Measurements from ENCODE around the gene ACE.

Gene ACE

DNA sequence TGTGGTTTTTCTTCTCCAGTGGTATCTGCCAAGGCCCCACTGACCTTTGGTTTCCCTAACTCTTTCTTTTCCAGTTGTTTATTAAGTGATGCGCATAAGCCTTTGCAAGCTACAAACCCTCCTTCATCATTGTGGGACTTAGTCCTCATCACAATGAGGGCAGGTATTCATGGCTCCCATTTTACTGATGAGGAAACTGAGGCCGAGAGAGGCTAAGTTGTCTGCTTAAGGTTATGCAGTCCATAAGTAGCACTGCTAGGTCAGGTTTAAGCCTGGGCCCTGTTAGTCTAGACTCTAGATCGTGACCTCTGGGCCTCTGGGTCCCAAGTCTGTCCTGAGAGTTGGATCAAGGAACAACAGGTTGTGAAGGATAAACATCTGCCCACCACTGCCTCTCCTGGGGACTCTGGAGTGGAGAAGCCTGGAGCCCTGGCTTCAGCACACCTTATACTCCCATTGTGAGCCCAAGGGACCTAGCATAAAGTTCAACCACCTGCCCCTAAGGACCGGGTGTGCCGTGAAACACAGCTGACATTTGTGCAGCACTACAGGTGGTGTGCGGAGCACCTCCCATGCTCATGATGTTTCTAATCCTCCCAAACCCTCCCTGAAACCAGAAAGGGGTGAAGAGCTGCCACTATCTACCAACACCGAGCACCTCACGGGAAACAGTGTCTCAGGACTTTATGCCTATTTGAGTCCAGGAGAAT lies 41.1 kb downstream of the ACE start:
- DNase-seq = no peak

DNA sequence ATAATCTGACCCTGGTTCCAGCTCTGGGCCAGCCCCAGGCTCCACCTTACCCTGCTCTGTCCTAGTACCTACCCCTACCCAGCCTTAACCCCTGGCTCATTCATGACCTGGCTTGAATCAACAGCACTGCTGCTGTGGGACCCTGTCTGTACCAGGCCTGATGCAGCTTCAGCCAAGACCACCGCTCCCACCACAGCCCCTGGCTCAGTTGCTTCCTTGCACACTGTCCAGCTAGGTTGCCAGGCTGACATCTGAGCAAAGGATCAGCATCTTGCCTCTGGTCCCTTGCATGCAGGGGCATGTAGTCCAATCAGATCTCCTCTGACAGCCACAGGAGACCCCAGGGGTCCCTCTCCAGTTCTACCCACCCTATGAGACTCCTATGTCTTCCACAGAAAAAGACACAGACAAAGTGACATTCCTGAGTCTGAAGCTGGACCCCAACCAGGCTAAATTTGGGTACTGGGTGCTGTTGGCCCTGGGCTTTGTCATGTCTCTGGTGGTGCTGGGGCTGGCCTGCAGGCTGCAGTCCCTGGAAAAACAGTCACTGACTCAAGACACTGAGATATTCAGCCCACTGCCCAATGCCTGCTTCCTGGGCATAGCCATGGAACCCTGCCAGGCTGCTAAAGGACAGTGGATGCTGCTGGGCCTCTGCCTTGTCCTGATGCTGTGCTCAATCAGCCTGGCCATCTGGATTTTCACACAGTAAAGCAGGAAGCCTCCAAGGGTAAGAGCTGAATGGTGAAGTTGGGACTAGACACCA lies 42.4 kb downstream of the ACE start:
- no peak for DNase-seq

DNA sequence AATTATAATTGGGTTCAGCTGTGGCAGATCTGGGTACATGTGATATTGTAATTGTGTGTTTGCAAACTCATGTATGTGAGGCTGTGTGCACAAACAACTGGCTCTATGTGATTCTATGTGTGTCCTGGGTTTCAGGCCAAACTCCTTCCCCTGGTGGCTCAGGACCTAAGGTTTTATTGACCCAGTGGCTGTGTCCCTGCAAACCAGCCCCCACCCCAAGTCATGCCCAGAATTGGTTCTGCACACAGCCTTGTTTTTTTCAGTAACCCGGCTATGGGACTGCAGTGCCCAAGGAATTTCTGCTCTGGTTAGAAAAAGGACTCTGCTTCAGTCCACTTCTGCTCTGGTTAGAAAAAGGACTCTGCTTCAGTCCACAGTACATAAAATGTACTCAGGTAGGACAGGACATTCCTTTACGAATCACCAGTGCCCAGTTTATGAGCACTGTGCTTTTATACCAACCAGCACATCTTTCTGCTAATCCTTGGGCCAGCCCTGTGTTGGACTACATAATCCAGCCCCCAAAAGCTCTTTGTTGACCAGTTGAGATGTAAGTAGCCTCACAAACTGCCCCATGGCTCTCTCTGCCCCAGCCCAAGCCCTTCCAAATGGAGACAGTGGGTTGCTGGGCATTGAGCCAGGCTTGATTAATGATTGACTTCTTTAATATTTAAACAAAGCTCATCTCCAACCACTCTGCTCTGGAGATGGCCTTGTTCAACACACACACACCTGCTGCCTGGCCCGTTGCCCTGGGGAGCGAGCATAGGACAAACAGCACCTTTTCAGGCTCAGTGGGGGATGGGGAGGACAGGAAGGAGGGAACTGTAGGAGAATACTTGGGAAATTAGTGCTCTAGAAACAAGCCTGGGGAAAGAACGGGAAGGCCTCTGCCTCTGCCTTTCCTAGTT lies 43.4 kb downstream of the ACE start:
- DNase-seq = no peak

DNA sequence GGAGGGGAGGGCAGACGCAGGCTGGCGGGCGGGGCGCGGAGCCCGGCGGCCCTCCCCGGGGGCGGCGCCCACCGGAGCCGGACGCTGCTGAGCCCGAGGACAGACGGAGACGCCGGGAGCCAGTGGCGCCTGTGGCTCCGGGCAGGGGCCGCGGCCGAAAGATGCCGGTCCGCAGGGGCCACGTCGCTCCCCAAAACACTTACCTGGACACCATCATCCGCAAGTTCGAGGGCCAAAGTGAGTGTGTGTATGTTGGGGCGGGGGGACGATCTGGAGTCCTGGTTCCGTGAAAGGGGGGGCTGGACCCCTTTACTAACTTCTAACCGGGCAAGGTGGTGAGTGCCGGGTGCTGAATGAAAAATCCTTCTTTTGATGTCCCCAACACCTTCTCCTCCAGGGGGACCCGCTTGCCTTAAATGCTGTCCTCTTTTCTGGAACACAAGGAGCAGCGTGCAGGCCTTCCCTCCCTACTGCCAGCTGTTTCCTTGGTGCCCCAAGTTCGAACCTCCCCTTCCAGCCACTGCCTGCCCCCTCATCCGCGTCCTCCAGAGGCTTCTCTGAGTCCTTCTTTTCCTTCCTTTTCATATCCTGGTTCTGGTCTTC lies 46.5 kb downstream of the ACE start, which contains the start of gene KCNH6:
Gene KCNH6, plus strand, starts transcription at position 106 of the 603 bp plus-strand sequence. Its CDS starts 56 bp downstream, at position 162.
- DNase-seq = no peak

DNA sequence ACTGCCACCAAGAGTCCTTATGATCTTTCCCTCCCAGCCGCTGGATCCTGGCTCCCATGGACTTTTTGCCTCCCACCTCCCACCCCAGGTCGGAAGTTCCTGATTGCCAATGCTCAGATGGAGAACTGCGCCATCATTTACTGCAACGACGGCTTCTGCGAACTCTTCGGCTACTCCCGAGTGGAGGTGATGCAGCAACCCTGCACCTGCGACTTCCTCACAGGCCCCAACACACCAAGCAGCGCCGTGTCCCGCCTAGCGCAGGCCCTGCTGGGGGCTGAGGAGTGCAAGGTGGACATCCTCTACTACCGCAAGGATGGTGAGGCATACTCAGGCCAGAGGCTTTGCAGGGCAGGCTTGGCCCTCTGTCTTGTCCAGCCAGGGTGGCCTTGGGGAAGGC lies 47.2 kb downstream of the ACE start:
- no peak for DNase-seq

DNA sequence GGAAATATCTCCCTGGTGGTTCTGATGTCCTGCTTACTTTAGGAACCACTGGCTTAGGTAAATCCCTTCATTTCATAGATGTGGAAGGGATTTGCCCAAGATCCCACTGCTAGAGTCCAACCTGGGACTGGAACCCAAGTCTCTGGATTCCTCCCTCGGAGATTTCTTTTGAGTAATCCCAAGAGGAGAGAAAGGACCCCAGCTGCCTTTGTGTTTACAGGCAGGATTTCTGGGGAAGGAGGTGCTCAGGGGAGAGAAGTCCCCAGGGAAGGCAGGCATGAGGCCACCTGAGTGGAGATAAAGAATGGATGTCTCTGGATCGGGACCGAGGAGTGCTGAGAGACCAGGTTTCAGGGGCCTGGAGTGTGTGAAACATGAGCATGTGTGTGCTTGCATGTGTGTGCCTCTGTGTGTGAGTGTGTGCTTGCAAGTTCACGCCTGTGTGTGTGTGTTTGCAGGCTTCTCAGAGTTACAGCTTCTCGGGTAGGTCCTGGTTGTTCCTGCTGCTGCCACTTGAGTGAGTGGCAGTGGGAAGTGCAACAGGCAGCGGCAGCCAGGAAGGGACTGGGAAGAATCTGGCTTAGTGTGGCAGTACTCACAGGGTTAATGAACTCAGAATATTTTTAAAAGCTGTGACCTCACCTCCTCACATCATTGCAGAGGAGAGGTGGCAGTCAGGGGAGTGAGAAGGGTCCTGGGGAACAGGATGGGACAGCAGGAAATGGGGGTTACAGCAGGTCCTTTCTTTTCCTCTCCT lies 48.5 kb downstream of the ACE start:
- DNase-seq = no peak

DNA sequence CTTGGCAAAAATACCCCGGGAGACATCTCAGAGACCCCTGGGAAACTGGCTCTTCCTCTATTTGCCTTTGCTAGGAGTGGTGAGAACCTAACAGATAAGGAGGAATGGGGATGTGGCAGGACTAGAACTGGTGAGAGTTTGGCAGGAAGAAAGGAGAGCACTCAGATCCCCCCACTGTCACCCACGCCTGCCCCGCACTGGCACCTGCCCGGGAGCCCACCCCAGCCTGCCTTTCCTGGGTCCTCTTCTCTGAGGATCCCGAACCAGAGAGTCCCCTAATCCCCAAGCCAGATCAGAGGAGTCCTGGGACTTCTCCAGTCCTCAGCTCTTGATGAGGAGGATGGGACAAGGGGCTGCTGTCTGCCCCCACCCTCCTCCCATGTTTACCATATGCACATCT lies 50.0 kb downstream of the ACE start:
- no peak for DNase-seq

DNA sequence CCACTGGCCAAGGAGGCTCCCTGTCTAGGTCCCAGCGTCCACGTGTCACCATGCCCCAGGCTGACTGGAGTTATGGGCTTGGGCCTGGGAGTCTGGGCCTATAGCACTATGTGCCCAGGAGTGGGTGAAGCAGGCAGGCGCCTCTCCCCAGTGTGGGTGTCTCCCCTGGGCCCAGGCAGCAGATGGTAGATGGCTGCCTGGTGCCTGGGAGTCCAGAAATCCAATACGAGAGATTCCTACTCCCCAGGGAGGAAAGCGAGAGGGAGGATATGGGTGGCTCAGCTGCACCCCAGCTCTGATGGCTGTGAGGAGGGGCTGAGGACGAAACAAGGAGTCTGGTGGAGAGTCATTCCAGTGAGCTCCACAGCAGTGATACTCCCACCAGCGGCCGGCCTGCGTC lies 51.3 kb downstream of the ACE start:
- no peak for DNase-seq

DNA sequence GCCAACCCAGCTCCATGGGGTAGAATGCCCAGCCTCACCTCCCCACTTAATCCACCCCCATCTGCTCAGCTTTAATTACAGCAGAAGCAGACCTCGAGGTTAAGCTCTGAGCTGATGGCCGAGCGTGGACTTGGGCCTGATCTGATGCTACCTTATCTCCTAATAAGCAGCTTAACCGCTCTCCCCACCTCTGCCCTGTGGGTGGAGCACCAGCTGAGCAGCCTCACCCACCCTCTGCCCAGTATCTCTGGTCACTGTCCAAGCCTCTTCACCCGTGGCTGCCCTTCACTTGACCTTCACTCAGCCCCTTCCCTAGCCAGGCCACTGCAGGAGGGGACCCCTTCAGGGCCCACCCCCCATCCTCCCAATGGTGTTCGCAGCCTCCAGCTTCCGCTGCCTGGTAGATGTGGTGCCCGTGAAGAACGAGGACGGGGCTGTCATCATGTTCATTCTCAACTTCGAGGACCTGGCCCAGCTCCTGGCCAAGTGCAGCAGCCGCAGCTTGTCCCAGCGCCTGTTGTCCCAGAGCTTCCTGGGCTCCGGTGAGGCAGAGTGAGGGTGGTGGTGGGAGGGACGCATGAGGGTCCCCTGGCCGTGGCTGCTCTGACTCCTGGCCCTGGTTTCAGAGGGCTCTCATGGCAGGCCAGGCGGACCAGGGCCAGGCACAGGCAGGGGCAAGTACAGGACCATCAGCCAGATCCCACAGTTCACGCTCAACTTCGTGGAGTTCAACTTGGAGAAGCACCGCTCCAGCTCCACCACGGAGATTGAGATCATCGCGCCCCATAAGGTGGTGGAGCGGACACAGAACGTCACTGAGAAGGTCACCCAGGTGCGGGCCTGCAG lies 53.1 kb downstream of the ACE start:
- no peak for DNase-seq

DNA sequence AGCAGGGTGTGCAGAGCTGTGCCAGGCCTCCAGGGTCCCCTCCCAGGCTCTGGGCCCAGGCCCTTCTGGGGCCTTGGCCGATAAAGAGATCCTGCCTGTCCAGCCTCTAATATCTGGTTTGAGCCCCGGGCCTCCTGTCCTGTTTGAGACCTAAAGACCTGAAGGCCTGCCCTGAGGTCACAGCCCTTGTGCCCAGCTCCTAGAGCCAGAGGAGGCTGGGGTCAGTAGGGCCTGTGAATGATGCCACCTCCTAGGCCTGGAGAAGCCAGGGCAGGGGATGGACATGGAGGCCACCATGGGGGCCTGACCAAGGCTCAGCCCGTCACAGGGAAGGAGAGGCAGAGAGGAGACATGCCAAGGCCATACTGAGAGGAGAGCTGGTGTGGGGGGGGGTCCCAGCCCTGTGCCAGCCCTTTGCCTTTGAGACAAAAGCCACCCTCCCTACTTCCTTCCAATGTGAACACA lies 53.7 kb downstream of the ACE start:
- DNase-seq = no peak

DNA sequence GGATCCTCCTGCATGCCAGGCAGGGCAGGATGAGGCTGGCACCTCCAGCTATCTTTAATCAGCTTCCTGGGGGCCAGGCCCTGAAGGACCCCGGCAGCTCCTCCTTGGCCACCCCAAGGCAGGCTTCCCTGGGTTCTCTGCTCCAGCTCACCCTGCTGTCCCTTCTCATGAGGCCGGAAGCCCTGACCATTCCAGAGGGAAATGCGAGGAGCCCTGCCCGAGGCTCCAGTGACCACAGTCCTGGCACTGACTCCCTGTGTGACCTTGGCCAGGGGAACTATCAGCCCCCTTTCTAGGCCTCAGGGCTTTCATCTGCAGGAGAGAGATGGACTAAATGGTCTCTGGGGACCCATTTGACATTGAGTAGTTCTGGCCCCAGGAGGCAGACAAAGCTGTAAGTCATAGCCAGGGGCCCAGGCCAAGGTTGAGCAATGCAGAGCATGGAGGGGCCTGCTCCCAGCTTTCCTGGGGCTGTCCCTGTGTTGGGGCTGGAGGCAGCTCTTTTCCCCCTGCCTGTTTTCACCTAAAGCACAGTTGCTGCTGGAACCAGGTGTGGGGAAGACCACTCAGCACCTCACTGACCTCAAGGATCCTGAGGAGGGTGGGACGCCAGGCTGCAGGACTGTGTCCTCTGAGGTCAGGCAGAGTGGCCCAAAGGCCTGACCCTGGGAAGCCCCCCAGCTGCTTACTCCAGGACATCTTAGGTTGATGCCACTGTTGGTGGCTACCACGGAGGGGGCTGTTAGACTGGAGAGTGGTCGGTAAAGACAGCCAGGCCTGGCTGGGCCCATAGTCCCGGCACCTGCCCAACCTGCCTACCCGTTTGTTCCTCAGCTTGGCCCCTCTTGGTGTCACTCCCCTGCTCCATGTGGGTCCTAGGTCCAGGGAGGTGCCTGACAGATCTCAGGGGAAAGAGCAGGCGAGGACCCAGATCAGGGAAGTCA lies 54.4 kb downstream of the ACE start:
- no peak for DNase-seq

DNA sequence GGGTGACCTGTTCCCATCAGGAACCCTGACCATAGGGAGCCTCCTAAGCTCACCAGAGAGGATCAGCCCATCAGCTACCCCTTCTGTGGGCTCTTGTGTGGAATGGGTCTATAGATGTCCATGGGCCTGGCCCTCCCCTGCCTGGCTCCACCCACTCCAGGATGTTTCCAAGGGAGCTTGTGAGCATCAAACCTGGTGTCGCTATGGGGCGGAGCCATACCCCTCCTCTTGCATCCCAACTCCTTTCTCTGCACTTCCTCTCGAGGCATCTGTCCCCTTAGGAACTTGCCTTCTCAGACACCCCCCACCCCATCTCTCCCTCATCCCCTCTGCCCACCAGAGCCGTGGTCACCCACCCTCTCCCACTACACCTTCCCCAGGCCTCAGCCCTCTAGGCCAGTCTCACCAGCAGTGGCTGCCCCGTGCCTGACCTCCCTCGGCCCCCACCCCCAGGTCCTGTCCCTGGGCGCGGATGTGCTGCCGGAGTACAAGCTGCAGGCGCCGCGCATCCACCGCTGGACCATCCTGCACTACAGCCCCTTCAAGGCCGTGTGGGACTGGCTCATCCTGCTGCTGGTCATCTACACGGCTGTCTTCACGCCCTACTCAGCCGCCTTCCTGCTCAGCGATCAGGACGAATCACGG lies 56.7 kb downstream of the ACE start:
- DNase-seq = no peak

DNA sequence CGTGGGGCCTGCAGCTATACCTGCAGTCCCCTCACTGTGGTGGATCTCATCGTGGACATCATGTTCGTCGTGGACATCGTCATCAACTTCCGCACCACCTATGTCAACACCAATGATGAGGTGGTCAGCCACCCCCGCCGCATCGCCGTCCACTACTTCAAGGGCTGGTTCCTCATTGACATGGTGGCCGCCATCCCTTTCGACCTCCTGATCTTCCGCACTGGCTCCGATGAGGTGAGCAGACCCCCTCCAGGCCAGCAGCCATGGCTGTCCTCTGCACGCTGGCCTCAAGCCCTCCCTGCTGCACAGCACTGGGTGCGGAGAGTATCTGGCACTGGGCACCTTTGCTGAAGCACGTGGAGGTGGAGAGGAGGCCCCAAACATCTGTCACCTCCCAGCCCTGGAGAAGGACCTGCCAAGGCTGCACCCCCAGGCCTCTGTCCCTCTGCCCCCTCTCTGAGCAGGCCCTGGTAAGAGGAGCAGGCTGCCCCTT lies 57.3 kb downstream of the ACE start:
- DNase-seq = no peak

DNA sequence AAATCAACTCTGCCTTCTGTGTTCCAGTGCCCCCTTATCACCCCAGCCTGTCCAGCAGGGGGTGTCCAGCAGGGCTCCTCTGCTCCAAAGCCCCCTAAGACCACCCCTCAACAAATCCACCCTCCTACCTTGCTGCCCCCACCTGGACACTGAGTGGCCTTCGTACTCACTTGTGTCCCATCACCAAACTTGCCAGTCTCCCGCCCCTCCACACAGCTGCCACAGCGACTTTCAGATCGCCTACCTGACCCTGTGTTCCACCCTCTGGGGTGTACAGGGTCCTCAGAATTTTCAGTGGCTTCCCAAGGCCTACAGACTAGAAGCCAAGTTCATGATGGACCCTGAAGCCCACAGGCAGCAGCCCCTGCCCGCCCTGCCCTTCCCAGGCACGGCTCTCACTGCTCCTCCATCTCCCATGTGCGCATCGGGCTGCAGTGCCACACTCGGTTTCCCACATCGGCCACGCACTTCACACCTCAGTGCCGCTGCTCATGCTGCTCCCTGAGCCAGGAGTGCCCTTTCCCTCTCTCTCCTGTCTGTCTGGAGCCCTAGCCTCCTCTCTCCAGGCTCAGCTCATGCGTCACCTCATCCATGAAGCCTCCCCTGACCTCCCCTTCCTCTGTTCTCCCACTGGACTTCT lies 58.1 kb downstream of the ACE start:
- DNase-seq = no peak

DNA sequence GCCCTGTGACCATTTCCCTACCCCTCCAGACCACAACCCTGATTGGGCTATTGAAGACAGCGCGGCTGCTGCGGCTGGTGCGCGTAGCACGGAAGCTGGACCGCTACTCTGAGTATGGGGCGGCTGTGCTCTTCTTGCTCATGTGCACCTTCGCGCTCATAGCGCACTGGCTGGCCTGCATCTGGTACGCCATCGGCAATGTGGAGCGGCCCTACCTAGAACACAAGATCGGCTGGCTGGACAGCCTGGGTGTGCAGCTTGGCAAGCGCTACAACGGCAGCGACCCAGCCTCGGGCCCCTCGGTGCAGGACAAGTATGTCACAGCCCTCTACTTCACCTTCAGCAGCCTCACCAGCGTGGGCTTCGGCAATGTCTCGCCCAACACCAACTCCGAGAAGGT lies 58.8 kb downstream of the ACE start:
- DNase-seq = no peak

DNA sequence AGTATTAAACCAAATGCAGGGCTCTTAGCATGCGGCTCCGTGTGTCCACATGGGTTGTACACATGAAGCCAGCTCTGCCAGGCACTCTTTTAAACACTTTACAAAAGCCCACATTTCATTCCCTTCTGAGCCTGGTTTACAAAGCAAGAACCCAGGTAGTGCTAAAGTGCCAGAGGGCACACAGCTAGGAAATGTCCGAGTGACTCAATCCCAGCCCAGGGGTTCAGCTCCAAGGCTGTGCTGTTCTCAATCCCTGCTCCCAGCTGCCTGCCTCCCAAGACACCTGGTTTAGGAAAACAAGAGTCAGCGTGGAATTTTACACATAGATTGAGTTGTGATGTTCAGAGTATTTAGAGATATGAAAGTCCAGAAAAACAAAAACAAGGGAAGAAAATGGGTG lies 60.1 kb downstream of the ACE start:
- DNase-seq = no peak

DNA sequence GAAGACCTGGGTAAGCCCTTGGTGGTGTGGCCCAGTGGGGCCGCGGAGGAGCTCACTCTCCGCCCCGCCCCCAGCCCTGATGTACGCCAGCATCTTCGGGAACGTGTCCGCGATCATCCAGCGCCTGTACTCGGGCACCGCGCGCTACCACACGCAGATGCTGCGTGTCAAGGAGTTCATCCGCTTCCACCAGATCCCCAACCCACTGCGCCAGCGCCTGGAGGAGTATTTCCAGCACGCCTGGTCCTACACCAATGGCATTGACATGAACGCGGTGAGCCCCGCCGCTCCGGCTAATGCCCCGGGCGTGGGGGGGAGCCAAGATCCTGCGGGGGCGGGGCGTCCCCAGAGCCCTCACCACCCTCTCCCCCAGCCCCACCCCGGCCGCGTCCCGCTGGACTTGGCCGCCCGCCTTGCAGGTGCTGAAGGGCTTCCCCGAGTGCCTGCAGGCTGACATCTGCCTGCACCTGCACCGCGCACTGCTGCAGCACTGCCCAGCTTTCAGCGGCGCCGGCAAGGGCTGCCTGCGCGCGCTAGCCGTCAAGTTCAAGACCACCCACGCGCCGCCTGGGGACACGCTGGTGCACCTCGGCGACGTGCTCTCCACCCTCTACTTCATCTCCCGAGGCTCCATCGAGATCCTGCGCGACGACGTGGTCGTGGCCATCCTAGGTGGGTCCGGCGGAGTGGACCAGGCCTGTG lies 61.3 kb downstream of the ACE start:
- DNase-seq = no peak

All from fibroblast of skin of right quadriceps (primary cell).